ENCODE measurements around the gene ZNF391. TPM values are rescaled to one million over a fixed set of nuclear protein-coding genes. Genes with fewer than 3 reads are reported as not detected.

ZNF391 gene
- total RNA-seq, result 1.0 TPM
- 1 to 10 TPM in 3 of 4 donors, not detected in 1; 1.5 to 1.7 (median 1.5) TPM for polyA plus RNA-seq

- H3K9me3 Mint-ChIP-seq, result peaks cover 0 to 6% (median 3%) of the 10 kb centered on the region in 7 donors
- H3K36me3 Mint-ChIP-seq, result peaks cover 2% of the 10 kb centered on the region
- Histone ChIP-seq H3K9me3 (ENCODE audit: control insufficient read depth in 2 of 2, low read length in 2 of 2) (peaks cover under 1 to 3% of the 10 kb centered on the region in 2 experiments), H3K27ac (ENCODE audit: insufficient read depth, low read length, poor library complexity, severe bottlenecking) (peak within 1 kb of the TSS; percentile 38), H3K4me3 (ENCODE audit: low read depth, low read length) (peak within 1 kb of the TSS; percentile 93), H3K36me3 (ENCODE audit: control insufficient read depth, insufficient read depth, low read length) (no peaks in the 10 kb centered on the region), H3K4me1 (ENCODE audit: control insufficient read depth, insufficient read depth, low read length, poor library complexity, severe bottlenecking) (peaks cover 7% of the 10 kb centered on the region), H3K27me3 (ENCODE audit: control insufficient read depth, insufficient read depth, low read length) (peaks cover 4% of the 10 kb centered on the region)
- peak; percentile 23 to 85 (median 60) for DNase-seq
- peak within 1 kb of the TSS; percentile 95 to 96 (median 96) for H3K4me3 Mint-ChIP-seq
- H3K4me1 Mint-ChIP-seq, result peaks cover 6 to 18% (median 10%) of the 10 kb centered on the region in 4 donors
- peak within 1 kb of the TSS; percentile 88 to 94 (median 91) for H3K27ac Mint-ChIP-seq
- ATAC-seq (ENCODE audit: low read depth in 2 of 2), result peak; percentile 81 to 85
- peaks cover 30% of the 10 kb centered on the region for H3K27me3 Mint-ChIP-seq
Measured at GRCh38 chr6:27388293-27389197, at the start of gene ZNF391. Gene ZNF391 (plus strand): TSS chr6:27388759. CDS start chr6:27400371, 11,612 bp downstream.

GRCh38 chr6:27352850-27353249 is 35.7 kb upstream of the ZNF391 start:
- Histone ChIP-seq H3K36me3 (ENCODE audit: control insufficient read depth, insufficient read depth, low read length) (no peaks in the 10 kb centered on the region), H3K4me3 (ENCODE audit: low read depth, low read length) (no peak overlapping the region), H3K4me1 (ENCODE audit: control insufficient read depth, insufficient read depth, low read length, poor library complexity, severe bottlenecking) (no peaks in the 10 kb centered on the region), H3K9me3 (ENCODE audit: control insufficient read depth in 2 of 2, low read length in 2 of 2) (peaks cover 12 to 13% of the 10 kb centered on the region in 2 experiments), H3K27me3 (ENCODE audit: control insufficient read depth, insufficient read depth, low read length) (peaks cover 2% of the 10 kb centered on the region), H3K27ac (ENCODE audit: insufficient read depth, low read length, poor library complexity, severe bottlenecking) (no peak overlapping the region)
- DNase-seq, result no peak
- Mint-ChIP-seq H3K4me3 (no peak overlapping the region), H3K27ac (no peak overlapping the region), H3K4me1 (no peaks in the 10 kb centered on the region), H3K27me3 (no peaks in the 10 kb centered on the region), H3K36me3 (peaks cover 5% of the 10 kb centered on the region), H3K9me3 (peaks cover 10 to 34% (median 13%) of the 10 kb centered on the region in 7 donors)
- ATAC-seq (ENCODE audit: low read depth in 2 of 2), result no peak

GRCh38 chr6:27358786-27359185 is 29.8 kb upstream of the ZNF391 start:
- H3K36me3 Mint-ChIP-seq, result peaks cover 22% of the 10 kb centered on the region
- H3K9me3 Mint-ChIP-seq, result peaks cover 12 to 58% (median 21%) of the 10 kb centered on the region in 7 donors
- H3K4me3 ChIP-seq (ENCODE audit: low read depth, low read length), result no peak overlapping the region
- no peak overlapping the region for H3K4me3 Mint-ChIP-seq
- H3K27me3 Mint-ChIP-seq, result no peaks in the 10 kb centered on the region
- peaks cover 38 to 49% of the 10 kb centered on the region in 2 experiments for H3K9me3 ChIP-seq (ENCODE audit: control insufficient read depth in 2 of 2, low read length in 2 of 2)
- H3K27ac ChIP-seq (ENCODE audit: insufficient read depth, low read length, poor library complexity, severe bottlenecking), result no peak overlapping the region
- no peaks in the 10 kb centered on the region for H3K4me1 ChIP-seq (ENCODE audit: control insufficient read depth, insufficient read depth, low read length, poor library complexity, severe bottlenecking)
- no peak overlapping the region for H3K27ac Mint-ChIP-seq
- H3K36me3 ChIP-seq (ENCODE audit: control insufficient read depth, insufficient read depth, low read length), result peaks cover 8% of the 10 kb centered on the region
- no peaks in the 10 kb centered on the region for H3K27me3 ChIP-seq (ENCODE audit: control insufficient read depth, insufficient read depth, low read length)
- DNase-seq (no peak), ATAC-seq (ENCODE audit: low read depth in 2 of 2) (no peak)
- H3K4me1 Mint-ChIP-seq, result no peaks in the 10 kb centered on the region

DNA sequence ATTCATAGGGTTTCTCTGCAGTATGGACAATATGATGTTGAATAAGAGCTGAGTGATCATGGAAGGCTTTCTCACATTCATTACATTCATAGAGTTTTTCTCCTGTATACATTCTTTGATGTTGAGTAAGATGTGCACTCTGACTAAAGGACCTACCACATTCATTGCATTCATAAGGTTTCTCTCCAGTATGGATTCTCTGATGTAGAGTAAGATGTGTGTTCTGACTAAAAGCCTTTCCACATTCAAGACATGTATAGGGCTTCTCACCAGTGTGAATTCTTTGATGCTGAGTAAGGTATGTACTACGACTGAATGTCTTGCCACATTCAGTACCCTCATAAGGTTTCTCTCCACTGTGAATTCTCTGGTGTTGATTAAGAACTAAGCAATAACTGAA is 29.3 kb upstream of the ZNF391 start:
- Histone ChIP-seq H3K36me3 (ENCODE audit: control insufficient read depth, insufficient read depth, low read length) (peaks cover 8% of the 10 kb centered on the region), H3K27me3 (ENCODE audit: control insufficient read depth, insufficient read depth, low read length) (no peaks in the 10 kb centered on the region), H3K4me1 (ENCODE audit: control insufficient read depth, insufficient read depth, low read length, poor library complexity, severe bottlenecking) (no peaks in the 10 kb centered on the region), H3K27ac (ENCODE audit: insufficient read depth, low read length, poor library complexity, severe bottlenecking) (no peak overlapping the region), H3K9me3 (ENCODE audit: control insufficient read depth in 2 of 2, low read length in 2 of 2) (peaks cover 38 to 47% of the 10 kb centered on the region in 2 experiments), H3K4me3 (ENCODE audit: low read depth, low read length) (no peak overlapping the region)
- Mint-ChIP-seq H3K27ac (no peak overlapping the region), H3K4me3 (no peak overlapping the region), H3K9me3 (peaks cover 12 to 58% (median 21%) of the 10 kb centered on the region in 7 donors), H3K36me3 (peaks cover 22% of the 10 kb centered on the region), H3K27me3 (no peaks in the 10 kb centered on the region), H3K4me1 (no peaks in the 10 kb centered on the region)
- DNase-seq, result no peak
- no peak for ATAC-seq (ENCODE audit: low read depth in 2 of 2)

DNA sequence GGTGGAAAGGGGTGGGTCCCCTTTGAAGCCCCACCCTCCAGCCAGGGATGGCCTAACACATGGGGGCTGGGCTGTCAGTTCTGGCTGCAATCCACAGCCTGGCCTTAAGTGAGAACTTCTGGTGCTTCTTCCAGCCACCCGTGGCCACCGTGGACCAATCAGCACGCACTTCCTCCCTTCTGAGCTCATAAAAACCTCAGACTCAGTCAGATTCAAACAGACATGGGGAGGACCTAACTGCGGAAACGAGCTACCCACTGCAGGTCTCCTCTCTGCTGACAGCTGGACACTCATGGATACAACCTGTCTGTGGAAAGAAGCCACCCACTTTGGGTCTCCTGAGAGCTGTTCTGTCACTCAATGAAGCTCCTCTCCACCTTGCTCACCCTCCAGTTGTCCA is 20.4 kb upstream of the ZNF391 start:
- H3K36me3 Mint-ChIP-seq, result peaks cover 15% of the 10 kb centered on the region
- H3K27ac Mint-ChIP-seq, result no peak overlapping the region
- ATAC-seq (ENCODE audit: low read depth in 2 of 2) (no peak), DNase-seq (no peak)
- no peak overlapping the region for H3K4me3 Mint-ChIP-seq
- Histone ChIP-seq H3K4me3 (ENCODE audit: low read depth, low read length) (no peak overlapping the region), H3K36me3 (ENCODE audit: control insufficient read depth, insufficient read depth, low read length) (no peaks in the 10 kb centered on the region), H3K27me3 (ENCODE audit: control insufficient read depth, insufficient read depth, low read length) (no peaks in the 10 kb centered on the region), H3K4me1 (ENCODE audit: control insufficient read depth, insufficient read depth, low read length, poor library complexity, severe bottlenecking) (no peaks in the 10 kb centered on the region), H3K27ac (ENCODE audit: insufficient read depth, low read length, poor library complexity, severe bottlenecking) (no peak overlapping the region), H3K9me3 (ENCODE audit: control insufficient read depth in 2 of 2, low read length in 2 of 2) (peaks cover 0 to 6% of the 10 kb centered on the region in 2 experiments)
- H3K27me3 Mint-ChIP-seq, result peaks cover 6% of the 10 kb centered on the region
- H3K9me3 Mint-ChIP-seq, result peaks cover 0 to 10% (median 4%) of the 10 kb centered on the region in 7 donors
- H3K4me1 Mint-ChIP-seq, result peaks cover 0 to 1% (median 0%) of the 10 kb centered on the region in 4 donors

- peaks cover 5% of the 10 kb centered on the region for H3K27me3 ChIP-seq (ENCODE audit: control insufficient read depth, insufficient read depth, low read length)
- Mint-ChIP-seq H3K9me3 (peaks cover 0 to 10% (median 4%) of the 10 kb centered on the region in 7 donors), H3K4me3 (no peak overlapping the region), H3K27me3 (peaks cover 23% of the 10 kb centered on the region), H3K36me3 (peaks cover 15% of the 10 kb centered on the region), H3K4me1 (peaks cover 7 to 20% (median 11%) of the 10 kb centered on the region in 4 donors), H3K27ac (no peak overlapping the region)
- H3K27ac ChIP-seq (ENCODE audit: insufficient read depth, low read length, poor library complexity, severe bottlenecking), result no peak overlapping the region
- ATAC-seq (ENCODE audit: low read depth in 2 of 2) (no peak), DNase-seq (no peak)
- H3K4me1 ChIP-seq (ENCODE audit: control insufficient read depth, insufficient read depth, low read length, poor library complexity, severe bottlenecking), result peaks cover 13% of the 10 kb centered on the region
- H3K9me3 ChIP-seq (ENCODE audit: control insufficient read depth in 2 of 2, low read length in 2 of 2), result peaks cover 0 to 6% of the 10 kb centered on the region in 2 experiments
- no peaks in the 10 kb centered on the region for H3K36me3 ChIP-seq (ENCODE audit: control insufficient read depth, insufficient read depth, low read length)
- H3K4me3 ChIP-seq (ENCODE audit: low read depth, low read length), result no peak overlapping the region
Measured at GRCh38 chr6:27370391-27370790, 18.2 kb upstream of the ZNF391 start.

GRCh38 chr6:27374824-27375612 is 13.5 kb upstream of the ZNF391 start:
- DNase-seq, result peak; percentile 44 to 83 (median 58)
- no peaks in the 10 kb centered on the region for H3K36me3 ChIP-seq (ENCODE audit: control insufficient read depth, insufficient read depth, low read length)
- peaks cover 40% of the 10 kb centered on the region for H3K27me3 Mint-ChIP-seq
- peaks cover 17% of the 10 kb centered on the region for H3K4me1 ChIP-seq (ENCODE audit: control insufficient read depth, insufficient read depth, low read length, poor library complexity, severe bottlenecking)
- ATAC-seq (ENCODE audit: low read depth in 2 of 2), result peak; percentile 95 to 99
- peaks cover 5% of the 10 kb centered on the region for H3K27me3 ChIP-seq (ENCODE audit: control insufficient read depth, insufficient read depth, low read length)
- H3K9me3 Mint-ChIP-seq, result peaks cover 0 to 2% (median 0%) of the 10 kb centered on the region in 7 donors
- no peaks in the 10 kb centered on the region for H3K9me3 ChIP-seq (ENCODE audit: control insufficient read depth in 2 of 2, low read length in 2 of 2)
- no peak overlapping the region for H3K27ac ChIP-seq (ENCODE audit: insufficient read depth, low read length, poor library complexity, severe bottlenecking)
- H3K27ac Mint-ChIP-seq, result peak overlapping the region; percentile 74 to 88 (median 87)
- H3K4me1 Mint-ChIP-seq, result peaks cover 7 to 24% (median 16%) of the 10 kb centered on the region in 4 donors
- peak overlapping the region; percentile 65 for H3K4me3 ChIP-seq (ENCODE audit: low read depth, low read length)
- H3K4me3 Mint-ChIP-seq, result peak overlapping the region; percentile 90 to 92 (median 92)
- H3K36me3 Mint-ChIP-seq, result no peaks in the 10 kb centered on the region

Data from CD4-positive, CD25-positive, alpha-beta regulatory T cell (primary cell).